NCI-H128 (cell line): ENCODE results near the gene ANKRD33B.
"Not testable (repeated sequence)": the region's sequence is repeated elsewhere in the genome, so short reads cannot be mapped to it uniquely, and the experiment has no call there.

Experiments used
- DNase-seq: peaks from one replicate; lab custom pipeline; 2025; ENCODE audit not compliant: unreplicated experiment; lab: John Stamatoyannopoulos, UW

Gene ANKRD33B

GRCh38 chr5:10563945-10564837, at the start of gene ANKRD33B:
TSS of gene ANKRD33B (plus strand) at chr5:10564070. CDS start at chr5:10564468, 398 bp downstream.
- peak; percentile 46 for DNase-seq

GRCh38 chr5:10514572-10514971, 49.3 kb upstream of the ANKRD33B start:
- DNase-seq: not testable (repeated sequence)

GRCh38 chr5:10515492-10515891, 48.4 kb upstream of the ANKRD33B start:
- DNase-seq: no peak

- DNase-seq: no peak
Observed at GRCh38 chr5:10518347-10518746, 45.5 kb upstream of the ANKRD33B start.

- DNase-seq: peak; percentile 12
Observed at GRCh38 chr5:10519729-10520128, 44.1 kb upstream of the ANKRD33B start.

GRCh38 chr5:10520706-10521105, 43.2 kb upstream of the ANKRD33B start:
- DNase-seq: no peak

- DNase-seq: no peak
Observed at GRCh38 chr5:10521466-10522223, 42.2 kb upstream of the ANKRD33B start.

- DNase-seq: no peak
Observed at GRCh38 chr5:10522224-10522611, 41.7 kb upstream of the ANKRD33B start.

GRCh38 chr5:10524376-10525123, 39.3 kb upstream of the ANKRD33B start:
- no peak for DNase-seq

- no peak for DNase-seq
Observed at GRCh38 chr5:10525124-10525495, 38.8 kb upstream of the ANKRD33B start.

GRCh38 chr5:10527281-10527950, 36.5 kb upstream of the ANKRD33B start:
- DNase-seq: no peak

GRCh38 chr5:10528056-10528816, 35.6 kb upstream of the ANKRD33B start:
- DNase-seq: no peak

- no peak for DNase-seq
Observed at GRCh38 chr5:10528827-10529226, 35.0 kb upstream of the ANKRD33B start.

GRCh38 chr5:10530601-10531320, 33.1 kb upstream of the ANKRD33B start:
- DNase-seq: no peak

GRCh38 chr5:10532421-10532820, 31.4 kb upstream of the ANKRD33B start:
- DNase-seq: no peak

GRCh38 chr5:10533226-10533625, 30.6 kb upstream of the ANKRD33B start:
- no peak for DNase-seq

GRCh38 chr5:10534561-10535530, 29.0 kb upstream of the ANKRD33B start:
- DNase-seq: no peak

GRCh38 chr5:10536511-10536910, 27.4 kb upstream of the ANKRD33B start:
- DNase-seq: no peak
